Suprapubic skin (tissue), 4 donors: ENCODE results near the gene SNX1. TPM values are rescaled to one million over a fixed set of nuclear protein-coding genes. Genes with fewer than 3 reads are reported as not detected.

Source experiments
- DNase-seq, 2 donors: peaks; one replicate each; pipeline ENCODE4 v3.0.0-alpha.2; 2019; ENCODE audit warnings: low spot score in 2 of 2
- H3K27ac ChIP-seq: fragments of 200-600 bp; sonication (generic); one replicate; pipeline ENCODE4 v1.5.1; 2019
- H3K27me3 ChIP-seq: fragments of 200-600 bp; sonication (generic); one replicate; pipeline ENCODE4 v1.5.1; 2019
- H3K36me3 ChIP-seq: fragments of 200-600 bp; sonication (generic); one replicate; pipeline ENCODE4 v1.5.1; 2019
- H3K4me1 ChIP-seq: fragments of 200-600 bp; sonication (generic); one replicate; pipeline ENCODE4 v1.5.1; 2019
- H3K4me3 ChIP-seq: fragments of 200-600 bp; sonication (generic); one replicate; pipeline ENCODE4 v1.5.1; 2019; ENCODE audit warnings: mild to moderate bottlenecking
- H3K9me3 ChIP-seq: fragments of 200-600 bp; sonication (generic); one replicate; pipeline ENCODE4 v1.5.1; 2019
- CTCF ChIP-seq, 2 donors: fragments of 200-600 bp in 1 of 2; fragments of 450-650 bp in 1 of 2; sonication (generic) in 1 of 2; IDR thresholded peaks; one replicate each; pipeline ENCODE4 v1.5.1; 2016 to 2019; ENCODE audit warnings: antibody characterized with exemption in 2 of 2, mild to moderate bottlenecking in 1 of 2, moderate library complexity in 1 of 2
- EP300 ChIP-seq: sonication (generic); formaldehyde crosslinking; IDR thresholded peaks from one replicate; pipeline ENCODE4 v1.6.1; 2017; ENCODE audit warnings: antibody characterized with exemption
- POLR2A ChIP-seq, 2 donors: fragments of 450-650 bp; IDR thresholded peaks; one replicate each; pipeline ENCODE4 v1.6.1; 2017; ENCODE audit warnings: antibody characterized with exemption in 2 of 2, mild to moderate bottlenecking in 2 of 2, moderate library complexity in 2 of 2
- POLR2AphosphoS5 ChIP-seq, 3 donors: sonication (generic); formaldehyde crosslinking; IDR thresholded peaks; one replicate each; pipeline ENCODE4 v1.6.1; 2017; ENCODE audit warnings: antibody characterized with exemption in 3 of 3
- WGBS: methylation state at CpG from one replicate; pipeline ENCODE4 v1.1.5; 2018; 5-methylcytosine and 5-hydroxymethylcytosine counted together
- total RNA-seq, 4 donors: library from RNA; depleted of rRNA; stranded (reverse); fragments of >200 nt; gene quantifications; one replicate each; pipeline ENCODE4 v1.1.0, GENCODE V29; 2016

The SNX1 gene
- total RNA-seq, 4 donors from 2014 or later: 56.4 to 96.6 (median 68.6) TPM

DNA sequence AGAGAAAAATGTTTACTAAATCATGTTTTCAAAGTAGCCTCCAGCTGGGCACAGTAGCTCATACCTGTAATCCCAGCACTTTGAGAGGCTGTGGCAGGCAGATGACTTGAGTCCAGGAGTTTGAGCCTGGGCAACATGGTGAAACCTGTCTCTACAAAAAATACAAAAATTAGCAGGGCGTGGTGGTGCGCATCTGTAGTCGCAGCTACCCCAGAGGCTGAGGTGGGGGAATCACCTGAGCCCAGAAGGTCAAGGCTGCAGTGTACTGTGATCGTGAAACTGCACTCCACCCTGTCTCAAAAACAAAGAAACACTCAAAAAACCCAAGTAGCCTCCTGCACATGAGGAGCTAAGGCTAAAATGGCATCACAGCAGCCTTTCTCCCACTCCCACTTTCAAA lies 68.7 kb downstream of the SNX1 start:
- Histone ChIP-seq H3K4me1 (peaks cover 41% of the 10 kb centered on the region), H3K27me3 (no peaks in the 10 kb centered on the region), H3K36me3 (peaks cover 22% of the 10 kb centered on the region), H3K4me3 (no peak overlapping the region), H3K9me3 (no peaks in the 10 kb centered on the region), H3K27ac (no peak overlapping the region)
- TF ChIP-seq POLR2A (IDR thresholded peaks at IDR 0.05) (no peak), EP300 (no peak), CTCF (IDR thresholded peaks at IDR 0.05) (no peak), POLR2AphosphoS5 (IDR thresholded peaks at IDR 0.05) (no peak)
- DNase-seq: no peak
- WGBS: 73% methylated on average over 4 of the region's 4 CpGs

DNA sequence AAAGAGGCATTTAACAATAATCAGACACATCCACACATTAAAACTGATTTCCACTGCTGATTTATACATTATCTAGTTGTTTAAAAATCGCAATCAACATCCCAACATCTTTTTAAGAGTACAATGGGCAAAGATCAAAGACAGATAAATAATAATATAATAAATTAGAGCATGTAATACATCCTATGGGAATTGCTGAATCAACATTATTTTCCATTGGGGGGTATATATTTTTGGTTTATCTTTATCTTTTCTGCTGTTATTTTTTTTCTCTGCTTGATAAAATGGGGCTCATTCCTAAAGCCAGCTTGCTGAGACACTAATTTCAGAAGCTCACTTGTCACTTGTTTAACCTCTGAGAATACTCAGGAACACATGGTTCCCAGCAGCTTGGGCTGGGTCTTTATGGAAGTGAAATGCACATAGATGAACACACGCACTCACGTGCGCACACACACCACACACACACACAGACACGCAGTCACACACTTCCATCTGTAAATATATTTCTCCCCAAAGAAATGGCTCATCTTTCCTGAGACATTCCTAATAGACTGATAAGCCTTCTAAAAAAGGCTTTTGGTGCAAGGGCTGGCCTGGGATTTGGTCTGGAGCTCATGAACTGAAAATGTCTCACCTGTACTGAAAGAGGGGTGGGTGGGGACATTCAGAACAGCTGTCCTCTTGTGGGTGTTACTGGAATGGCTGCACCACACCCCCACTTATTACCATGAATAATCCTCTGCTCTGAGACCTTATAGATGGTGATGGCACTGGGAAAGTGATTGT lies 70.5 kb downstream of the SNX1 start:
- no peak for DNase-seq
- WGBS: 70% methylated on average over 5 of the region's 5 CpGs

DNA sequence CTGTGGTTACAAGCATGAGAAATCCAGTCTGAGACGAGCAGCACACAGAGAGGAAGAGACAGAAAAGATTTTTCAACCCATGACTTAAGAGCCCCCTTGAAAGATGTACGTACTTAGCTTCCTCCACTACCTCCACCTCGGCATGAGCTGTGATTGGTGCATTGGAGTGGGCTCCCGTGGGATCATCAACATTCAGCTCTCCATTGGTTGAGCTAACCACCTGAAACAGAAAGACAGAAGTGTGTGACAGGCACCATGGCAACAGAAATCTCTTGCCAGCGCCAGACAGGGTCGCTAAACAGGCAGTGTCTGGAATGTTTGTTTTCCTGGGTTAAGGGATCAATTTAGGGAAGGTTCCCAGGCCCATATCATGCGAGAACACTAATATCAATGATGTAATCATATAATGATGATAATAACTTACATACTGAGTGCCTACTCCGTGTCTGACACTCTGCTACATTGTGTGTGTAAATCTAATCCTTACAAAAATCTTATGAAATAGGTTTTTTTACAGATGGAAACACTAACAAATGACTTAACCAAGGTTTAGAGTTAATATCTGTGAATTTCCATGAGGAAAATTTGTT lies 84.5 kb downstream of the SNX1 start:
- Histone ChIP-seq H3K4me3 (no peak overlapping the region), H3K4me1 (no peaks in the 10 kb centered on the region), H3K27me3 (no peaks in the 10 kb centered on the region), H3K36me3 (peaks cover 43% of the 10 kb centered on the region), H3K9me3 (no peaks in the 10 kb centered on the region), H3K27ac (no peak overlapping the region)
- 89% methylated on average over 8 of the region's 8 CpGs for WGBS
- no peak for DNase-seq
- TF ChIP-seq POLR2AphosphoS5 (IDR thresholded peaks at IDR 0.05): no peak
- no peak for TF ChIP-seq CTCF (IDR thresholded peaks at IDR 0.05)
- no peak for TF ChIP-seq POLR2A (IDR thresholded peaks at IDR 0.05)
- no peak for TF ChIP-seq EP300

More for the DNA sequence above, 70.5 kb downstream of the SNX1 start:
- H3K27me3 ChIP-seq: no peaks in the 10 kb centered on the region
- H3K4me3 ChIP-seq: no peak overlapping the region
- no peak for TF ChIP-seq CTCF (IDR thresholded peaks at IDR 0.05)
- H3K27ac ChIP-seq: no peak overlapping the region
- peaks cover 25% of the 10 kb centered on the region for H3K4me1 ChIP-seq
- H3K9me3 ChIP-seq: no peaks in the 10 kb centered on the region
- peaks cover 12% of the 10 kb centered on the region for H3K36me3 ChIP-seq

GRCh38 chr15:64182859-64183370 lies 87.1 kb downstream of the SNX1 start:
- no peak overlapping the region for H3K4me3 ChIP-seq
- no peaks in the 10 kb centered on the region for H3K9me3 ChIP-seq
- no peak for DNase-seq
- peaks cover 3% of the 10 kb centered on the region for H3K4me1 ChIP-seq
- no peak overlapping the region for H3K27ac ChIP-seq
- no peak for TF ChIP-seq CTCF (IDR thresholded peaks at IDR 0.05)
- no peak for TF ChIP-seq POLR2A (IDR thresholded peaks at IDR 0.05)
- no peak for TF ChIP-seq EP300
- no peak for TF ChIP-seq POLR2AphosphoS5 (IDR thresholded peaks at IDR 0.05)
- peaks cover 31% of the 10 kb centered on the region for H3K36me3 ChIP-seq
- H3K27me3 ChIP-seq: no peaks in the 10 kb centered on the region
- 90% methylated on average over 4 of the region's 4 CpGs for WGBS

DNA sequence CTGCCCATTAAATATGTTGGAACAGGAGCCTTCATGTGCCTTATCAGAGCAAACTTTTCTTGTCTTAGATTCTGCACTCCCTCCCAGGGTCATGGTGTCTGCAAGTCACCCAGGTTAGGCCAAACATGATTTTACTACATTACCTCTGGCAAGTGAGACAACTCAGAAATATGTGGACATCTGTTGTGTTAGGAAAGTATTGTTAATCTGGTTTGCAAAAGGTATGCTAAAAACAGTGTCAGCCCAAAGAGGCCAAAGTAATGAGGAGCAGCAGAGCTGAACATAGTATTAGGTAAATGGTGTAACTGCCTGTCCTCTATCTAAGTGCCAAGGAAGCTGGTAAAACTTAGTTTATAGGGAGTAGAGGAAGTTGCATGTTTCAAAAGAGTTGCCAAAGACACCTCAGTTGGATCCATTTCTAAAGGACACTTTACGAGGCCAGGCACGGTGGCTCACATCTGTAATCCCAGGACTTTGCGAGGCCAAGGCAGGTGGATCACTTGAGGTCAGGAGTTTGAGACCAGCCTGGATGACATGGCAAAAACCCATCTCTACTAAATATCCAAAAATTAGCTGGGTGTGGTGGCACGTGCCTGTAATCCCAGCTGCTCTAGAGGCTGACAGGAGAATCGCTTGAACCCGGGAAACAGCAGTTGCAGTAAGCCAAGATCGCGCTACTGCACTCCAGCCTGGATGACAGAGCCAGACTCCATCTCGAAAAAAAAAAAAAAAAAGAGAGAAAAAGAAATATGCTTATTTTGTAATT lies 89.5 kb downstream of the SNX1 start:
- Histone ChIP-seq H3K36me3 (peaks cover 13% of the 10 kb centered on the region), H3K4me1 (peaks cover 8% of the 10 kb centered on the region), H3K4me3 (no peak overlapping the region), H3K27me3 (no peaks in the 10 kb centered on the region), H3K27ac (no peak overlapping the region), H3K9me3 (no peaks in the 10 kb centered on the region)
- DNase-seq: no peak
- WGBS: 90% methylated on average over 9 of the region's 9 CpGs
- no peak for TF ChIP-seq POLR2A (IDR thresholded peaks at IDR 0.05)
- no peak for TF ChIP-seq CTCF (IDR thresholded peaks at IDR 0.05)
- TF ChIP-seq POLR2AphosphoS5 (IDR thresholded peaks at IDR 0.05): no peak
